ENCODE results near the gene EPYC.

The EPYC gene

DNA sequence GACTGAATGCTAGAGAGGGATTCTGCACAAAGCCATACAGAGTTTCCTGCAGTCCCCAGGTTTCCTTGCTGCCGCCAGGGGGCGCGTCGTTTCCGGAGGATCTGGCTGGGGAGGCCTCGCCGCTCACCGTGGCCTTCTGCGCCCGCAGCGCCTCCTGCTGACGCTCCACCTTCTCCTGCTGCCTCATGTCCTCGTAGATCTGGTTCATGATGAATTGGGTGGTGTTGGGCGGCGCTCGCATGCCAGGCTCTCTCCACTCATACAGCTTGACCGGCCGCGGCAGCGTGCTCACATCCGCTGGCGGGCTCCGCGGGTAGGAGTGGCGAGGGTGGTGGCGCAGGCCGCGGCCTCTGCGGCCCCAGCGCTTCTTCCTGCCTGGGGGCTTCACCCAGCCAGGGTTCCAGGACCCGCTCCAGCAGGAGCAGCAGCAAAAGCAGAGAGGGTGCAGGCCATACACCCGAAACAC is 50.8 kb downstream of the EPYC start:
- DNase-seq = no peak

DNA sequence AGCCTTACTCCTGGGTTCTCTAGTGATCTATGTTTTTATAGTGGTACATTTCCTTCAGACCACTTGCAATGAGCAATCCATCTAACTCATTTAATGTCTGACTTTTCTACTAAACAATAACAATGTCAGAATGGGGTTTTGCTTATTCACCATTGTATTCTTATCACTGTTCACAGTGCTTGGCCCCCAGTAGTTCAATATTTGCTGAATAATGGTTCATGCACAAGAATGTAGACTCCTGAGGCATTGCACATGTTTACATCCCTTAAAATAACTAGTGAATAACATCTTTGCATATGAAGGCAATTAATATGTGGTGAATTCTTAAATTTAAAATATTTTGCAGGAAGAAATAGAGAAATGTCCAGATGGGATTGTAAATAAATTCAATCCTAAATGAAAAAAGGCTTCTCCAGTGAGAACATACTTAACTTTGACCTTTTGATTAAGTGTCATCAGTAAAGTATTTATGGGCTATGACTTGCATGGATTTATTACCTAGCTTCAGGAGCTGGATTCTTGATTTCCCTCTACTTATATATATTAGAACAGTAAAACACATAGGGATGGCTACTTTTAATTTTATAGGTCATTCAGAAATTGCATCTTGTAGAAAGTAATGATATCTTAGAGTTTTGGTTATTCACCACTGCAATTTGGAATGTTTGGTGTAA is 53.2 kb downstream of the EPYC start:
- no peak for DNase-seq

DNA sequence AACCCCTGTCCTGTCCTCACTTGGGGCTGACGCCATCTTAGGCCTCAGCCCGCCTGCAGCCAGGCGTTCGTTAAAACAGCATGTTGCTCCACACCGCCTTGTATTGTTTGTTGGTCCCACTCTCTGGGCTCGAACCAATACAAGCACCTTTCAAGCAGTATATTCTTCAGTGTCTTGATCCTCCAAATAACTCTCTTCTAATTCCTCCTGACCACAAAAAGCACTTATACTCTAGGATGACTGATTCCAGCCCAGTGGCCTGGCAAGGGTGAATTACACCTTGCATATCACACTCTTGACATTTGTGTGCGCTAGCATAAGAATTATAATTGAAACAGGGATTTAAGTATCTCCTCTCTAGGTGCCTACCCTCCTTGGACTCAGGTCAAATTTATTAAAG is 56.9 kb downstream of the EPYC start:
- DNase-seq = no peak

DNA sequence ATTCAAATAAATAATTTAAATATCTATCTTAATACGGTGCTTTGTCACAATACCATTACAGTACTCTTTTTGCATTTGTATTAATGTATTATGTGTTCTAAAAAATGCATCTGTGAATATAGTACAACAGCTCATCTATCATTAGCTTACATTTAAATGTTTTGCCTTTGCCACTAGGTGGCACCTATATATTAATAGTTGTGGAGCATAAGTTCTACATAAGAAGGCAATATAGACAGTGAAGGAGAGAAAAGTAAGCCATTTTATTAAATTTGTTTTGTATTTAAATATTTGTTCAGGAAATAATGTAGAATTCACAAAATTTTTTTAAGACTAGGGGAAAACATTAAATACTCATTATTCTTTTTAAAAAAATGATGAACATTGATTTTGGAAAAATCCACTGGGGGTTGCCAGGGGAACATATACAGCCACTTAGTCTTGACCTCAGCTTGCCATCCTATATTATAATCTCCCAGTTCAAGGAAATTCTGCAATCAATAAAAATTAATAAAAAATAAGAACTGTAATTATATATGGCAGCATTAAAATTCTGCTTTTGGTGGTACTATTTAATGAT is 59.6 kb downstream of the EPYC start:
- DNase-seq = no peak

DNA sequence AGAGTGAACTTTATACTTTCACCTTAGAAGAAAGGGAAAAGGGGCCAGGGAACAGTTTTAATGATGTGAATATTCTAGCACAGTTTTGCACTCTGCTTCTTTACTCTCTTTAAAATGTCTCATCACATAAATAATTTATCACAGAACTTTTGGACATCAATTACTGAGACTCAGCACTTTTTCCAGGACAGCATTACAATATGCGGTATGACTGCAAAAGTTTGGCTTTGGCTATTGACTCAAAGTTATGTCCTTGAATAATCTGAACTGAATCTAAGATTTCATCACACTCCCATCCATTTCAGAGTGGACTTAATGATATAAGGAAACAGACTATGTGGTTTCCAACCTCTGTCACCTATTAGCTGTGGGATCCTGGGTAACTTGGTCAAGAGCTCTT is 61.5 kb downstream of the EPYC start:
- DNase-seq = no peak

DNA sequence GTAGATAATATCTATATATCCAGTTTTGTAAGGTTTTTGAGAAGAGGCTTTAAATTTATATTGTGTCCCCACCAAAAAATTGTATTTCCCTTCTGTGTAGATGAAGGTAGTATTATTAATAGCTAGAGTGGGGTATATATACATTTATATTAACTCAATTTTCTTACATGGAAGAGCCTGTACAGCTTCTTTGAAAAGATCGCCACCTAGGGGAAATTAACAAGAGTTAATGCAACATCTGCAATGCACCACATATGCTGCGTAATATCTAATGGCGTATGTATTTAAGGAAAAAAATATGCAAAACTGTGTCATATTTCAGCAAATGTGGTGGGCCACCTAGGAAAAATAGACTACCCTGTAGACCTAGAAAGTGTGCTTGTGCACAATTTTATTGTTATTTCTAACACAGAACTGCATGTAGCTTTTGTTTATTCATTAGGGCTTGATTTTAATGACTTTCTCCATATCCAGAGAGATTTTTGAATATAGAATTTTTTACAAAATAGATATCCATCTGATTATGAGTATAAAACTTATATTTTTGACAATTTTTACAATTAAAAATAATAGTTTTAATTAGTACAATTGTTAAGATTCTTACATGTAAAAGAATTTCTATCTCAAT is 63.8 kb downstream of the EPYC start:
- DNase-seq = no peak

DNA sequence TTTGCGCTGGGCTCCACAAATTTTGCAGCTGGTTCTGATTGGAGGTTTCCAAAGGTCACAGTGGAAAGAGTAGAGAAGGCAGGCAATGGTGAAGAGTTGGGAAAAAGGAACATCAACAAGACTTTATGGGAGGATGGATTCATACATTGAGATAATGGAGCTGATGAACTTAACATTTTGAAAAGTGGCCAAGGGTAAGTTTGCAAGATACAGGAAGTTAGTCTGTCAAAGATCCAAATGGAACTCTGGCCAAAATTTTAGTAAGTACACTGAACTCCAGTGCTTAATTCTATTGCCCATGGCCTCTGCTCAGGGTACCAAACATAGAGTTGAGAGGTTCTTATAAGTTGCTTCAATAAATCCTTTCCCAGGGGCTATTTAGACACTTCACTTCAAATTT is 65.4 kb downstream of the EPYC start:
- DNase-seq = no peak

DNA sequence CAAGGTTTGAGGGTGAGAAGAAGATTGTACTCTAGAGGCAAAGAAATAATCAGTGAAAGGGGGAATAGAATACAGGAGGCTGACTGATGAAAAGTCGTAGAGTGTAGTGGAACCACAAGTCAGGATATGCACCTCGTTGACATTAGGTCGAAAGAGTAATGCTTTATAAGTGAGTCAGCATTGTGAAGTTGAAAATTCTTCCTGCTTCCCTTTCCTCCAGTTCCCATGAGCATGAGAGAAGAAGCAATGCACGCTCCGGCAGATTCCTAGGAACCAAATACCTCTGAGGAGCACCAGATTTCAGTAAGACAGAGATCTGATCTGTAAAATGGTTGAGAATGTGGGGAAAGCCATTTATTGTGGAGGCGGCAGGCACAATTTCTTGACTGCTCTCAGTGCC is 66.3 kb downstream of the EPYC start:
- DNase-seq = no peak

DNA sequence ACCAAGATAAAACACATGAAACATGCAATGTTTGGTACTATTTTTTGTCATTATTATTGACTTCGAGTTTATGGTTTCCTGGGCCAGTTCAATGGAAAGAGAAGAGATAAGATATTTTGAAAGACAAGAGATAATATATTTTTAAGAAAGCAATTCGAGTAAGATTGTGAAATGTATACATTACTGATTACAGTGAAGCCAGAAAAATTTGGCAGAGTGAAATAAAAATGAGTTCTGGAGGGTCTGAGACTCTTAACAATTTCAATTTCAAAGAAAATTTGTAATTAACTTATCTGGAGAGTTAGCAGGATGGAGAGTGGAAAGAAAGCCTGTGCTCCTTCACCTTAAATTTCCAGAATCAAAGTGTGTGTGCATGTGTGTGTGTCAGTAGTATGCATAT is 67.1 kb downstream of the EPYC start:
- no peak for DNase-seq

DNA sequence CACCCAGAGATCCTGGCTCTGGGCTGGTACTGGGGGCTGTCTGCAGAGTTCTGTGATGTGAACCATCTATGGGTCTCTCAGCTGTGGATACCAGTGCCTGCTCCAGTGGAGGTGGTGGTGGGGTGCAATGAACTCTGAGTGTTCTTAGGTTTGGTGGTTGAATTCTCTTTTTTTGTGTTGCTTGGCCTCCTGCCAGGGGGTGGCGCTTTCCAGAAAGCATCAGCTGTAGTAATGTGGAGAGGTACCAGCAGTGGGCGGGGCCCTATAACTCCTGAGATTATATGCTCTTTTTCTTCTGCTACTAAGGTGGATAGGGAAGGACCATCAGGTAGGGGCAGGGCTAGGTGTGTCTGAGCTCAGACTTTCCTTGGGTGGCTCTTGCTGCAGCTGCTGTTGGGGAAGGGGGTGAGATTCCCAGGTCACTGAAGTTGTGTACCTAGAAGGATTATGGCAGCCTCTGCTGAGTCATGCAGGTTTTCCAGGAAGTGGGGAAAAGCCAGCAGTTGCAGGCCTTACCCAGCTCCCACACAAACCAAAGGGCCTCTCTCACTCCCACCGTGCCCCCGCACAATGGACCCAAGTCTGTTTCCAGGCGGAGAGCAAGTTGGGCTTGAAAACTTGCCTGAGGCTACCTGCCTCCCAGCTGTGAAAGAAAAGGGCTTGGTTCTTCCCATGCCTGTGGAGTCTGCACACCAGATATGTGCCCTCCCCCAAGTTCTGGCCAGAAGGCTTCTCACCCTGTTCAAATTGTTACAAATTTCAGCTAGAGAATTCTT is 68.4 kb downstream of the EPYC start:
- no peak for DNase-seq

DNA sequence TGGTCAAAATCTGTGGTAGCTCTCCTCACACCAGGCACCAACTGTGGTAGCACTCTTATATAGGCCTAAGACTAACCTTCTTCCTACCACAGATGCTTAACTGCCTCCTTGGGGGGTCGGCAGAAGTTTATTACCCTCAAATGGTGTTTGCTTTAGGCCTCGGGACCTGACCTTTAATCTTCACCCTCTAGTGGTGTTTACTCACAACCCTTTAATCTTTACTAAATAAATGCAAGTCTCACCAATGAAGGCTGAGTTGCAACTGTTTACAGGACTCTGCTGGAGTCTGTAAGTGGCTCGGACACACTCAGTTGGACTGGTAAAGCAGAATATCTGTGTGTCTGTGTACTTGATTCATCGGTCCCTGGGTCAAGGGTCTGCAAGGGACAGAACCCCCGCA is 79.2 kb downstream of the EPYC start:
- DNase-seq = no peak

DNA sequence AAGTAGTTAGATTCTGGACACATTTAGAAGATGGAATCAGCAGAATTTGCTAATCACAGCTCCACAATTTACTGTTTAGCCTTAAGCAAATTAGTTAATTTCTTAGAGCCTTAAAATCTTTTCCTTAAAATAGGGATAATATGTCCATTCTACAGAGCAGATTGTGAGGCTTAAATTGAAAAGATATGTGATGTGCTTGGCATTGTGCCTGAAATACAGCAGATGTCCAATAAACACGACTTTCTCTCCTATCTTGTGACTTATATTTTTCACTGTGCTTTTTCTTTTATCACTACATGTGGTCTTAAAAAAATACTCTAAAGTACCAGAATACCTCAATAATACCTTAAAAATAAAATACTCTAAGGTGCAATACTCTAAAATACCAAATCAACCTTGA is 80.4 kb downstream of the EPYC start:
- DNase-seq = no peak

DNA sequence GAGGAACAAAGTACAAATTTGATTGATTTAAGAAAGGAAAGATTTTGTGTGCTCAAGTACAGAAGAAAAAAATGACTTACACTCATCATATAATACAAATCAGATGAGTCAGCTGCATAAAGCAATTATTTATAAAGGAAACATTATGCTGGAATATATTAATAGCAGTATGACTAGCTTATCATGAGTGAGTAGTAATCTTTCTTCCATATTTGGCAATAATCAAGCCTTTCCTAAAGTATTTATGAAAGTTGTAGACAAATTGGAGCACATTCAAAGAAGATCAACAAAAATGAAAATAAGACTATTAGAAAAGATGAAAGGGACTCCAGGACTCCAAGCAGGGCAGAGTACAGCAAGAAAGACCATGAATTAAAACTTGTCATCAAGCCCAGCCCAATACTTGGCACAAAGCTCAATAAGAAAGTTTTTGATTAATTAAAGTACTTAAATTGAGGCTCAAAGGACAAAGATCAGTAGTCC is 82.6 kb downstream of the EPYC start:
- DNase-seq = no peak

DNA sequence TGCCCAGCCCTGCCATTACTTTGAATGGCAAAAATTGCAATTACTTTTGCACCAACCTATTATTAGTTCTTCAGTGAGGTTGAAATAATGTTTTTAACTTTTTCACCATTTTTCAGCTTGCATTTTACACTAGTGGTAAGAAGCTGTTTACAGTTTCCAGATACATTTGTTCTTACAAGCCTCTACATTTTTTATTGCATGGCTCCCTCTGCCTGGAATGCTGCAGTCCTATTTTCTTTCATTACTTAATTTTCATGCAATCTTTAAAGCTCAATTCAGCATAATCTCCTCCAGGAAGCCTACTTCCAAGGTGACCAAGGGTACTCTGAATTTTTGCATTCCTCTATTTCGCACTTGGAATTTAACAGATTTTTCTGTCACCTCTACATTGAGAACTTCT is 83.2 kb downstream of the EPYC start:
- DNase-seq = no peak

DNA sequence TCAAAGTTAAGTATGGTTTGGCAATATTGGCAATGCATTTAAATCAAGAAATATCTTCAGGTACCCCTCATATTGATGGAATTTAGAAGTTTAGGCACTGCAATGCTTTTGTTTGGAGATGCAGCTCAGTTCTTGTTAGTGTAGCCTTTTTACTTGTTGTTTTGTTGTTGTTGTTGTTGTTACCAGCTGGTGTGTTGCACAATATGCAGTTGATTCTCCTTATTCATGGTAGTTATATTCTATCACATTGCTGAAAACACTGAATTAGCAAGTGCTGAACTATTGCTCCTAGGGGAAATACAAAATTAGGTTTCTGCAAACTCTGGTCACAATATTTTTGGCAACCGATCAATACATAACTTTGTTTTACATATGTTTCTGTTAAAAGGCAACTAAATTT is 84.5 kb downstream of the EPYC start:
- DNase-seq = no peak

DNA sequence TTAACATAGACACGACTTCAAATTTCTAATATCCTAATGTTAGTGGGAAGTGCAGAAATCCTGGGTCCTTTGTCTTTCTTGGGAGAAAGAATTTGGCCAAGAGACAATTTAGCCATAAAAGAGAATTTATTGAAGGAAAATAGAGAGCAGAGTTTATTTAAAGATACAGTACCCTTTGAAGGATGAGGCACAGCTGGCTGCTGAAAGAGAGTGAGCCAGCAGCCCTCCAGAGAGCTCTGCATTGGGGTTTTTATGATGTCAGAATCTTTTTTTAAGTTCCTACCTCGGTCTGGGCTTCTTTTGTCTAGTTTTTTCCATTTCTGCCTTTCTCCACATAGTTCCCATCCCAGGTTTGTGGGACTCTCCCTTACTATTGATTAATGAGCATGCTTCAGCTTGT is 87.3 kb downstream of the EPYC start:
- DNase-seq = no peak

DNA sequence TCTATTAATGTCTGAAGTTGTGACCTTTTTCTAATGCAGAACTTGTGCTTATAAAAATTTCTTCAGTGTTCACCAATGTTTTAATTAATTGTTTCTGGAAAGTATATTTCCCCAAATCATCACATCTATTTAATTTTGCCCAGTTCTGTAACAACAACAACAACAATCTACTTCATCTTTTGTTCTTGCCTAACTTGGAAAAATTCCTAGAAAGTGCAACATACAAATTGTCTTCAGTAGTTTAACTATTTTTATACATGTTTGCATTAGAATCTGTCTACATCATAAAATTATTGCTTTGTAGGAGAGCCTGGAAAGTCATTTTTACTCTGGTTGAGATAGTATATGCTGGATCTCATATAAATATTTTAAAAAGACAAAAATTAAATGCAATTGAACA is 88.3 kb downstream of the EPYC start:
- no peak for DNase-seq

DNA sequence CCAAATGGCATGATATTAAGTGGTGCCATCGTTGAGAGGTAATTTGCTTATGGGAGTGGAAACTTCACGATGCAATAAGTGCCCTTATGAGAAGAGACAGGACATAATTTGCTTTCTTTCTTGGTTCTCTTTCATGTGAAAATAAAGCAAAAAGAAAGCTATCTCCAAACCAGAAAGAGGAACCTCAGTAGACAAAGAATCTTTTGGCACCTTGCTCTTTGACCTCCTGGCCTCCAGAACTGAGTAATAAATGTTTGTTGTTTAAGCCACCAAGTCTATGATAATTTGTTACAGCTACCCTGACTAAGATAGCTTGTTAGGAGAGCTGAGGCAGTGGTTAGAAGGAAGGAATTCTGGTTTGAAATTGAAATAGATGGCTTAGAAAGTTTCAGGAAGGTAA is 89.4 kb downstream of the EPYC start:
- no peak for DNase-seq
